Endodermal cell (in vitro differentiated cells): ENCODE results near the gene DTD1. TPM values are rescaled to one million over a fixed set of nuclear protein-coding genes. Genes with fewer than 3 reads are reported as not detected.
A peak's percentile ranks its signal among the peaks of the same experiment; 100 is the strongest.

Source experiments
- DNase-seq: peaks from one replicate; pipeline ENCODE4 v3.0.0-alpha.2; 2017
- H3K27ac ChIP-seq: 2 replicates; pipeline ENCODE4 v1.5.1; 2013; ENCODE audit warnings: mild to moderate bottlenecking, low read depth, low read length, moderate library complexity
- H3K27me3 ChIP-seq: 2 replicates; pipeline ENCODE4 v1.6.1; 2013; ENCODE audit warnings: mild to moderate bottlenecking, low read length, moderate library complexity; ENCODE audit not compliant: insufficient read depth, control insufficient read depth, poor library complexity, severe bottlenecking
- H3K36me3 ChIP-seq: 2 replicates; pipeline ENCODE4 v1.7.0; 2013; ENCODE audit warnings: mild to moderate bottlenecking, low read length, moderate library complexity; ENCODE audit not compliant: control insufficient read depth, insufficient read depth
- H3K4me1 ChIP-seq: one replicate; pipeline ENCODE4 v1.7.0; 2013; ENCODE audit warnings: low read length; ENCODE audit not compliant: control insufficient read depth, insufficient read depth
- H3K4me3 ChIP-seq: 2 replicates; pipeline ENCODE4 v1.5.1; 2013; ENCODE audit warnings: mild to moderate bottlenecking, low read length, moderate library complexity
- H3K9ac ChIP-seq: 2 replicates; pipeline ENCODE4 v1.6.1; 2013; ENCODE audit warnings: mild to moderate bottlenecking, low read length, moderate library complexity; ENCODE audit not compliant: poor library complexity, severe bottlenecking; ENCODE audit errors: extremely low read depth
- H3K9me3 ChIP-seq: 2 replicates; pipeline ENCODE4 v1.6.1; 2013; ENCODE audit warnings: mild to moderate bottlenecking, low read length, moderate library complexity; ENCODE audit not compliant: control insufficient read depth
- H3K27ac Mint-ChIP-seq: 2 replicates; pipeline ENCODE4 v1.8.0; 2020; ENCODE audit warnings: mixed read lengths
- H3K27me3 Mint-ChIP-seq: 2 replicates; pipeline ENCODE4 v1.8.0; 2021; ENCODE audit warnings: mild to moderate bottlenecking, mixed read lengths; ENCODE audit not compliant: insufficient read depth
- H3K36me3 Mint-ChIP-seq: 2 replicates; pipeline ENCODE4 v1.8.0; 2020; ENCODE audit warnings: low read depth, mixed read lengths
- H3K4me1 Mint-ChIP-seq: 2 replicates; pipeline ENCODE4 v1.8.0; 2020; ENCODE audit warnings: mixed read lengths
- H3K4me3 Mint-ChIP-seq: 2 replicates; pipeline ENCODE4 v1.8.0; 2020; ENCODE audit warnings: mild to moderate bottlenecking, moderate library complexity, mixed read lengths
- H3K9me3 Mint-ChIP-seq: 2 replicates; pipeline ENCODE4 v1.8.0; 2020; ENCODE audit warnings: mild to moderate bottlenecking, mixed read lengths
- WGBS, 2 experiments: methylation state at CpG; one replicate each; pipeline versions ENCODE4 v1.1.5 to v1.1.7; 2013; ENCODE audit warnings: missing lambda C conversion rate in 2 of 2, mixed read lengths in 1 of 2; ENCODE audit not compliant: insufficient coverage in 1 of 2, insufficient read length in 1 of 2; 5-methylcytosine and 5-hydroxymethylcytosine counted together
- total RNA-seq, 2 donors: library from RNA; stranded (reverse); fragmentation: NEBNext Ultra II Directional in 1 of 2; extraction: Animal tissue kit (Norgen Biotek cat#: 25700) in 1 of 2; gene quantifications; 2 replicates in 1 of 2; 3 replicates in 1 of 2; pipeline ENCODE4 v1.2.1, GENCODE V29; 2021
- TF ChIP-seq, protein P1 (sequence below): fragments of 200-600 bp; sonication (generic); conservative IDR thresholded peaks from 2 replicates; pipeline ENCODE4 v1.5.0; 2021; ENCODE audit warnings: antibody characterized with exemption, mild to moderate bottlenecking

The DTD1 gene
- total RNA-seq, 2 donors from 2014 or later, result 34.2 to 44.0 TPM

- no peak for DNase-seq
- WGBS, 2 experiments, result 92 to 94% methylated on average over 5 of the region's 5 CpGs
- Histone ChIP-seq H3K4me1 (no peaks in the 10 kb centered on the region), H3K27me3 (no peaks in the 10 kb centered on the region), H3K9me3 (no peaks in the 10 kb centered on the region), H3K27ac (no peak overlapping the region), H3K9ac (no peak overlapping the region), H3K4me3 (no peak overlapping the region), H3K36me3 (no peaks in the 10 kb centered on the region)
- H3K27ac Mint-ChIP-seq, result peak overlapping the region; percentile 53
- H3K36me3 Mint-ChIP-seq, result no peaks in the 10 kb centered on the region
- H3K4me3 Mint-ChIP-seq, result no peak overlapping the region
- no peaks in the 10 kb centered on the region for H3K27me3 Mint-ChIP-seq
- H3K4me1 Mint-ChIP-seq, result peaks cover 9% of the 10 kb centered on the region
- TF ChIP-seq, protein P1, sequence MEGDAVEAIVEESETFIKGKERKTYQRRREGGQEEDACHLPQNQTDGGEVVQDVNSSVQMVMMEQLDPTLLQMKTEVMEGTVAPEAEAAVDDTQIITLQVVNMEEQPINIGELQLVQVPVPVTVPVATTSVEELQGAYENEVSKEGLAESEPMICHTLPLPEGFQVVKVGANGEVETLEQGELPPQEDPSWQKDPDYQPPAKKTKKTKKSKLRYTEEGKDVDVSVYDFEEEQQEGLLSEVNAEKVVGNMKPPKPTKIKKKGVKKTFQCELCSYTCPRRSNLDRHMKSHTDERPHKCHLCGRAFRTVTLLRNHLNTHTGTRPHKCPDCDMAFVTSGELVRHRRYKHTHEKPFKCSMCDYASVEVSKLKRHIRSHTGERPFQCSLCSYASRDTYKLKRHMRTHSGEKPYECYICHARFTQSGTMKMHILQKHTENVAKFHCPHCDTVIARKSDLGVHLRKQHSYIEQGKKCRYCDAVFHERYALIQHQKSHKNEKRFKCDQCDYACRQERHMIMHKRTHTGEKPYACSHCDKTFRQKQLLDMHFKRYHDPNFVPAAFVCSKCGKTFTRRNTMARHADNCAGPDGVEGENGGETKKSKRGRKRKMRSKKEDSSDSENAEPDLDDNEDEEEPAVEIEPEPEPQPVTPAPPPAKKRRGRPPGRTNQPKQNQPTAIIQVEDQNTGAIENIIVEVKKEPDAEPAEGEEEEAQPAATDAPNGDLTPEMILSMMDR, result no peak
- no peaks in the 10 kb centered on the region for H3K9me3 Mint-ChIP-seq
Measured at GRCh38 chr20:18685406-18685805, 97.6 kb downstream of the DTD1 start.

DNA sequence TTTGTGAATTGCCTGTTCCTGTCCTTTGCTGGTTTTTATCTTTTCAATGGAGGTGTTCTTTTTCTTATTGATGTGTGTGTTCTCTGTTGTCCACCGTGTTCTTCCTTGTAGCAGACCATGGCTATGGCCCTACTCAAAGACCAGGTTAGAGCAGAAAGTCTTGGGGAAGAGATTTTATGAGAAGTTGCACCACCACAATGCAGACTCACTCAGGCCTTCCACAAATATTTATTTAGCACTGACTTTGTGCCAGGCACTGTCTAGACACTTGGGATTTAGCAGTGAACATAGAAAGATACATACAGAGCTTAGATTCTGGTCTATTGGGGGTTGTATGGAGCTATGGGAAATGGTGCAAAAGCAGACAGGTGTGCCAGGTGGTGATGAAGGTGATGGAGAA, 98.8 kb downstream of the DTD1 start:
- H3K4me3 ChIP-seq, result no peak overlapping the region
- Mint-ChIP-seq H3K36me3 (no peaks in the 10 kb centered on the region), H3K4me1 (peaks cover 9% of the 10 kb centered on the region), H3K27ac (no peak overlapping the region), H3K27me3 (no peaks in the 10 kb centered on the region), H3K4me3 (no peak overlapping the region), H3K9me3 (no peaks in the 10 kb centered on the region)
- TF ChIP-seq, protein P1, result no peak
- DNase-seq, result no peak
- H3K9ac ChIP-seq, result no peak overlapping the region
- WGBS, 2 experiments, result 64 to 86% methylated on average over 1 of the region's 1 CpG
- H3K27me3 ChIP-seq, result no peaks in the 10 kb centered on the region
- no peaks in the 10 kb centered on the region for H3K9me3 ChIP-seq
- H3K36me3 ChIP-seq, result no peaks in the 10 kb centered on the region
- no peaks in the 10 kb centered on the region for H3K4me1 ChIP-seq
- H3K27ac ChIP-seq, result no peak overlapping the region

- H3K4me1 Mint-ChIP-seq, result peaks cover 9% of the 10 kb centered on the region
- no peaks in the 10 kb centered on the region for H3K27me3 Mint-ChIP-seq
- H3K9me3 Mint-ChIP-seq, result no peaks in the 10 kb centered on the region
- no peak overlapping the region for H3K9ac ChIP-seq
- no peaks in the 10 kb centered on the region for H3K9me3 ChIP-seq
- WGBS, 2 experiments, result 80 to 83% methylated on average over 3 of the region's 3 CpGs
- no peak overlapping the region for H3K27ac ChIP-seq
- no peaks in the 10 kb centered on the region for H3K27me3 ChIP-seq
- no peak overlapping the region for H3K4me3 Mint-ChIP-seq
- H3K4me3 ChIP-seq, result no peak overlapping the region
- no peak overlapping the region for H3K27ac Mint-ChIP-seq
- TF ChIP-seq, protein P1, result no peak
- no peak for DNase-seq
- no peaks in the 10 kb centered on the region for H3K4me1 ChIP-seq
- no peaks in the 10 kb centered on the region for H3K36me3 Mint-ChIP-seq
- H3K36me3 ChIP-seq, result no peaks in the 10 kb centered on the region
Measured at GRCh38 chr20:18688676-18689075, 100.8 kb downstream of the DTD1 start.
